Hematopoietic multipotent progenitor cell treated with erythropoietin and hydrocortisone succinate and interleukin-3 and kit ligand, for 15 days (in vitro differentiated cells): Measurements from ENCODE around the gene AARS1.
"Not testable (repeated sequence)": the region's sequence is repeated elsewhere in the genome, so short reads cannot be mapped to it uniquely, and the experiment has no call there.

ENCODE experiments used
- DNase-seq: peaks from one replicate; pipeline ENCODE4 v3.0.0-alpha.2; 2015; ENCODE audit warnings: low spot score

AARS1 gene

DNA sequence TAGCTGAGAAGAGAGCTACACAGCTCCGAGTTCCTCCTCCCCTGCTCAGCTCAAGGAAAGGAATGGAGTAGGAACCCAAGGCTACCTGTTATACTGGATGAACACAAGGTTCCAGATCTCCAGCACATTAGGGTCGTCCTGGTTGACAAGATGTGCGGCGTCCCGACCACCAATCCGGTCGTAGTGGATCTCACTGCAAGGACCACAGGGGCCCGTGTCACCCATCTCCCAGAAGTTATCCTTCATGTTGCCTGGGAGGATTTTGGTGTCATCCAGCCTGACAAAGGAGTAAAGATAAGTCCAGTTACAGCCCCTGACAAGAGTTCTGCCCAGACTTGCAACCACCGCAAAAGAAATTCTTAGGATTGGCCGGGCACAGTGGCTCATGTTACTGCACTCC is 17.6 kb downstream of the AARS1 start:
- no peak for DNase-seq

DNA sequence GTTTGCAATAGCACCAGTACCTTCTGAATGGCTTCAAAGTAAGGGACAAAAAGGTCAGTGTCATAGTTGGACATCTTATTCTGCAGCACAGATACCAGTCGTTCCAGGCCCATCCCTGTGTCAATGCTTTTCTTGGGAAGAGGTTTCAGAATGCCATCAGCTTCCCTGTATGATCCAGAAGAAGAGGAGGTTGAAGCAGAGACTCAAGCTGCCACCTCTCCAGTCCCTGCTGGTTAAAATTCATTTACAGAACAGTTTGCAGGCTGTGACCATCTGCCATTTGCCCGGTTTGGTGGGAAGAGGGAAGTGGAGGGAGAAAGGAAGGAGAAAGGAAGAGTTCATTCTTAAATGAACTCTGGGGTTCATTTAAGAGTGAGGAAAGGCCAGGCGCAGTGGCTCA is 19.1 kb downstream of the AARS1 start:
- DNase-seq = no peak

DNA sequence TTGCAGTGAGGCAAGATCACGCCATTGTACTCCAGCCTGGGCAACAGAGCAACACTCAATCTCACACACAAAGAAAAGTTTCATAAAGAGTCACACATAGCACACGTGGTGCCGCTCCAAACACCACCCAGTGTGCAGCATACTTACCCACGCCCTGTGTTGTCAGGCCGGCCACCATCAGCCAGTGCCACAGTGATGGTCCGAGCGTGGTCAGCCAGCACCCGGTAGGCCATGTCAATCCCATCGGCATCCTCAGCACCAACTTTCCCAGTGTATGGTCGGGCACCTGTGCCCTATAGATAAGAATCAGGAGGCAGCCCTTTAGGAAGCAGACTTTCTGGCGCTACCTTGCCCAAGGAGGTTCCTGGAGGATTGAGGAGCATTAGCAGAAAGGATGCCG is 19.8 kb downstream of the AARS1 start:
- no peak for DNase-seq

DNA sequence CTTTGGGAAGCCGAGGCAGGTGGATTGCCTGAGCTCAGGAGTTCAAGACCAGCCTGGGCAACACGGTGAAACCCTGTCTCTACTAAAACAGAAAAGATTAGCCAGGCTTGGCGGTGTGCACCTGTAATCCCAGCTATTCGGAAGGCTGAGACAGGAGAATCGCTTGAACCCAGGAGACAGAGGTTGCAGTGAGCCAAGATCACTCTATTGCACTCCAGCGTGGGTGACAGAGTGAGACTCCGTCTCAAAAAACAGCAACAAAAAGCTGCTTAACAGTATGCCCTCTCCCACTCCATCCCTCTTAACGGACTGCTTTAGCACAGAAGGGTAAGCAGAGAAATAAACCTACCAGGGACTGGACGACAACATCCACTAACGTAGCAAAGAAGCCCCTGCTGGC is 21.4 kb downstream of the AARS1 start:
- not testable (repeated sequence) for DNase-seq

- peak; percentile 51 for DNase-seq
Measured at GRCh38 chr16:70267516-70267915, 21.8 kb downstream of the AARS1 start.

GRCh38 chr16:70259903-70260302 is 29.4 kb downstream of the AARS1 start:
- not testable (repeated sequence) for DNase-seq

DNA sequence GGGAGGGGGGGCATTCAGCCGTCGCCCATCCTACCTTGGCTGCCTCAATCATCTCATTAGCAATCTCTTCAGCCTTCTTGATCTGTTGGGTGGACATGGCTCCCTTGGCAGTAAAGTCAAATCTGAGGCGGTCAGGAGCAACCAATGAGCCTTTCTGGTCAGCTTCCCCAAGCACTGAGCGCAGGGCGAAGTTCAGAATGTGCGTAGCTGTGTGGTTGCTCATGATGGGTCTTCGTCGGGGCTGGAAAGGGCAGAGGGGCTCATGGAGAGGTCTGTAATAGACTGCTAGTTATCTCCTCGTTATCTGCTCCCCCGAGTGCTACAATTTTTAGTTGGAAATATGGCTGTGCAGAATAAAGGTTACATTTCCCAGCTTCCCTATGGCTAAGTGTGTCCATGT is 30.4 kb downstream of the AARS1 start:
- DNase-seq = no peak

- DNase-seq = no peak
Measured at GRCh38 chr16:70258065-70258464, 31.2 kb downstream of the AARS1 start.

GRCh38 chr16:70257391-70257790 is 31.9 kb downstream of the AARS1 start:
- DNase-seq = no peak

DNA sequence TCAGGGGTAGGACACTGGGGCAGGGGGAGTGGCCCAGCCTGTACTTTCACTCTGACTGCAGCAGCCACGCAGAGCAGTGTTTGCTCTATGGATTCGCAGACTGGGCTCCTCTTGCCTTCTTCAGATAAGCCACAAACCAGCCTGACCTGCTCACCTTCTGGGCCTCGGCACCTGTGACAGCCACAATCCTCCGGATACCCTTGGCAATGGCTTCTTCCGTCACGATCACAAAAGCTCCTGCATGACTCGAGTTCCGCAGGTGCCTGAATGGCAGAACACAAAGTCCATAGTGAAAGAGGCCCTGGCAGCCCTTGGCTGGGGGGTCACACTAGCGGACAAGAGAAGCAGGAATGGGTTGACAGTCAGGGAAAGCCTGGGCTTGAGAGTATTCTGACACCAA is 33.7 kb downstream of the AARS1 start:
- DNase-seq = no peak

GRCh38 chr16:70254965-70255286 is 34.4 kb downstream of the AARS1 start:
- DNase-seq = no peak

GRCh38 chr16:70254180-70254964 is 34.9 kb downstream of the AARS1 start:
- DNase-seq = no peak

- peak; percentile 50 for DNase-seq
Measured at GRCh38 chr16:70253291-70254106, 35.8 kb downstream of the AARS1 start.

DNA sequence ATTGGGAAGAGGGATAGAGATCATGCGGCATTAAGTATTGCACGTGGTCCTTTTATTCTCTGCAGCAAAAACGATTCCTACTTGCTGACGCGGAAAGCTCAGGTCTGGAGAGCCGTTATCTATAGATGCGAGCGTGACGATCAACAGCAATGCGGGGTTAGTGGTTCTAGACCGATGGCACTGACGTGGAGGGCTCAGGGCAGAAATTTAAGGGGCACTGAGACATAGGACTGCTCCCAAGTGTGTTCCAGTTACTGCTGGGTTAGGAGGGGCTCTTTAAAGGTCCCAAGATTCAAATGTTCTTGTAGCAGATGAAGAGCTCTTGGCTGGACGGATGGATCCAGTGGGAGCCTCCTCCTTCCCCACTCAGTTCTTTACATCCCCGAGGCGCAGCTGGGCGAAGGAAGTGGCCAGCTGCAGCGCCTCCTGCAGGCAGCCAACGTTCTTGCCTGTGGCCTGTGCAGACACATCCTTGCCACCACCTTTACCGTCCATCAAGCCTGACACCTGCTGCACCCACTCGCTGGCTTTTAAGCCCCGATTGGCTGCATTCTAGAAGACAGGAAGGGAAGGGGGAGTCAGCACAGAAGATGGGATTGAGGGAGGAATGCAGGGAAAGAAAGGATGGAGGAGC is 36.8 kb downstream of the AARS1 start:
- DNase-seq = peak; percentile 22

DNA sequence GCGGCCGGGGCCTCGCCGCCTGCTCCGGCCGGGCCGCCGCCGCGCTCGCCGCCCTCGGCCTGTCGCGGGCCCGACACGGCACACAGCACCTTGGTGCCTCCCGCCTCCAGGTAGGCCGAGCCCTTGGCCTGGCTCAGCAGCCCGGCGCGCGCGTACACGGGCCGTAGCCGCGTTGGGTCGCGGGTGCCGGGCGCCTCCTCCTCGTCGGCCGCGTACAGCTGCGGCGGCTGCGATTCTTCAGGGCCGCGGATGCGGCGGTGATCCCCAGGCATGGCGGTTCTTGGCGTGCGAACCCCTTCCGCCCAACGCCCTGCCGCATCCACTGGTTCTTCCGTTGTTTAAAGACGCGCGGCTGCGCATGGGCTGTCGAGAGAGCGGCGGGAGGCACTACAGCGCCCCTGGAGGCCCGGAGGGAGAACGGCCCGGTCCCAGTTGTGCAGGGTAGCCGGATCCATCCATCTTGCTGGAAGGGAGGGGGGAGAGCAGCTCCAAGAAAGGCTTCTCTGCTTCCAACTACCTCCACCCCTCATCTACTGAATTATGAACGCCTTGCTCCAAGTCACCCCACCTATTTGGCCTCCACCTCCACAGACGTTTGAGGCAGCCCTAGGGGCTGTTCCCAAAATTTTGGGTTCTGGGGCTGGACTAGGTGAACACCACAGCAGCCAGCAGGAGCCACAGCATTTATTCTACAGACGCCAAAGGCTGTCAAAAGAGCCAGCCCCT is 37.5 kb downstream of the AARS1 start, which contains the start of gene EXOSC6:
Gene EXOSC6, minus strand, starts transcription at position 312 of the 726 bp plus-strand sequence. Its CDS starts 40 bp downstream, at position 272.
- DNase-seq = peak; percentile 90

GRCh38 chr16:70250748-70251628 is 38.3 kb downstream of the AARS1 start:
- peak; percentile 24 for DNase-seq

GRCh38 chr16:70249697-70250096 is 39.6 kb downstream of the AARS1 start:
- not testable (repeated sequence) for DNase-seq

GRCh38 chr16:70238773-70239172 is 50.5 kb downstream of the AARS1 start:
- not testable (repeated sequence) for DNase-seq

- not testable (repeated sequence) for DNase-seq
Measured at GRCh38 chr16:70231831-70232230, 57.5 kb downstream of the AARS1 start.

GRCh38 chr16:70226024-70226423 is 63.3 kb downstream of the AARS1 start:
- DNase-seq = not testable (repeated sequence)

GRCh38 chr16:70225430-70225829 is 63.9 kb downstream of the AARS1 start:
- not testable (repeated sequence) for DNase-seq
